Activated naive CD4-positive, alpha-beta T cell treated with anti-CD3 and anti-CD28 coated beads, Interleukin-2, amount 50 U/mL, for 16 hours (primary cell): Measurements from ENCODE around the gene MBD3L5.
"Not testable (repeated sequence)": the region's sequence is repeated elsewhere in the genome, so short reads cannot be mapped to it uniquely, and the experiment has no call there.

Source experiments
- DNase-seq: peaks from one replicate; pipeline ENCODE4 v3.0.0-alpha.2; 2020

MBD3L5 gene

GRCh38 chr19:7030278-7030677, at the start of gene MBD3L5:
TSS of gene MBD3L5 (plus strand) at chr19:7030578. CDS start at chr19:7030612, 34 bp downstream.
- DNase-seq: not testable (repeated sequence)

GRCh38 chr19:6983448-6983847, 46.9 kb upstream of the MBD3L5 start:
- no peak for DNase-seq

DNA sequence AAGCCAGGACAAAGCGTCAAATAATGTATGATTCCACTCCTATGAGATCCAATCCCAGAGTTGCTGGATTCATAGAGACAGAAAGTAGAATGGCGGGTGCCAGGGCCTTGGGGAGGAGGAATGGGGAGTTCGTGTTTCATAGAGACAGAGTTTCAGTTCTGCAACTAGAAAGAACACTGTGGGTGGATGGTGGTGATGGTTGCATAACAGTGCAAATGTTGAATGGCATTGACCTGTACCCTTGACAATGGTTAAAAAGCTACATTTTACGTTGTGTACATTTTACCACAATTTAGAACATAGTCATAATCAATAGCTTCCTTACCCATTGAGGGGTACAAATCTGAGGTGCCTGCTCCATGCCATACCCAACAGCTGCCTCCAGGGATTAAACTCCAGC, 42.5 kb upstream of the MBD3L5 start:
- DNase-seq: no peak

- no peak for DNase-seq
These were observed 42.1 kb upstream of the MBD3L5 start for GRCh38 chr19:6988257-6988656.

DNA sequence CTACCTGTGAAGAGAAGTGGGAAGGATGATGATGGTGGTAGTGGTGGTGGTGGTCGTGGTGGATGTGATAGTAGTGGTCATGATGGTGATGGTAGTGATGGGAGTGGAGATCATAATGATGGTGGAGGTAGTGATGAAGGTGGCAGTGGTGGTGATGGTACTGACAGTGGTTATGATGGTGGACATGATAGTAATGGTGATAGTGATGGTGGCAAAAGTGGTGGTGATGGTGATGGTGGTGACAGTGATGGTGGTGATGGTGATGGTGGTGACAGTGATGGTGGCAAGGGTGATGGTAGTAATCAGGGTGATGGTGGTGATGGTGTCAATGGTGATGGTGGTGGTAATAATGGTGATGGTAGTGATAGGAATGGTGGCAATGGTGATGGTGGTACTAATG, 35.3 kb upstream of the MBD3L5 start:
- DNase-seq: no peak

GRCh38 chr19:6996810-6997209, 33.6 kb upstream of the MBD3L5 start:
- no peak for DNase-seq

DNA sequence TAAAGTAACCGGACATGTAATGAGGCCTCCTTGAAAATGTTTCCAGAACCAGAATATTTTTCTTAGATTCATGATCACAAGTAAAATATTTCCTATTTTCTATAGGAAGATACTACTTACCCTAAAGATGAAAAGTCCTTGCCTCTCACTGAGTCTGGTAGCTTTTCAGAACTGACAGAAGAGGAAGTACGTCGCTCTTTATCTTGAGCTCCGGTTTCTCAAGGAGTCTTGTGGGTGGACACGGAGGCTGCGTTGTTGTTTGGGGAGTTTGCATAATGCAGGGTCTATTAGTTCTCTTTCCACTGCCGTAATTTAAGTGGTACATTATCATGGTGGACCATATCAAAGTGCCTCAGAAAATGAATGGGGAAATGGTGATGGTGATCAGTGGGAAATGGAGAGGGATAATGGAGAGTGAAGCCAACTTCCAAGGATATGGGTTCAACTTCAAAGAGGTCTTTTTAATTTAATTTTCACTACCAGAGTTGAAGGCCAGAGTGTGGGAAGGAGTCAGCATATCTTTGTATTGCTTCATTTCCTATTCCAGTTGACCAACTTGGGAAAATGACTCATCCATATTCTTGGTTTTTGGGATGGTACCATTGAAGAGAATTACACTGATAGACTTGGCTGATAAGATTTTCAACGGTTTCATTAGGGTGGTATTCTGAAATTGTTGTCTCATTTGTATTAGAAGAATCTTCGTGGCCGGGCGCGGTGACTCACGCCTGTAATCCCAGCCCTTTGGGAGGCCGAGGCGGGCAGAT, 32.5 kb upstream of the MBD3L5 start:
- DNase-seq: no peak

DNA sequence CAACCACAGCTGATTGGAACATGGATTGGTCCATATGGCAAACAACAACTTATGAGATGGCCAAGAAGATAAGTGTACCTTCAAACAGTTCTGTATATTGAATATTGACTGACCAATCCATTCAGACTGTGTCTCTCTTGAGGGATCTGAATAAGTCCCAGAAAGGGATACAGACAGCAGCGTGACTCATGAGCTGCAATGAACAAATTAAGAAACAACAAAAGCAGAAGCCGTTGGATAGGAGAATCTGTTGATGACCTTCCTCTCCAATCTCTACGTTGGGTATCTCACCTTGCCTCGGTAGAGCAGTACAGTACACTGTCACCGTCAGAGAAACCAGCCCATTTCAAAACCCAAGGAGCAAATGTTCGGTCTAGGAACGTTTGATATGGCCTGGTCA, 30.4 kb upstream of the MBD3L5 start:
- DNase-seq: no peak

- DNase-seq: no peak
These were observed 30.0 kb upstream of the MBD3L5 start for GRCh38 chr19:7000333-7000732.

DNA sequence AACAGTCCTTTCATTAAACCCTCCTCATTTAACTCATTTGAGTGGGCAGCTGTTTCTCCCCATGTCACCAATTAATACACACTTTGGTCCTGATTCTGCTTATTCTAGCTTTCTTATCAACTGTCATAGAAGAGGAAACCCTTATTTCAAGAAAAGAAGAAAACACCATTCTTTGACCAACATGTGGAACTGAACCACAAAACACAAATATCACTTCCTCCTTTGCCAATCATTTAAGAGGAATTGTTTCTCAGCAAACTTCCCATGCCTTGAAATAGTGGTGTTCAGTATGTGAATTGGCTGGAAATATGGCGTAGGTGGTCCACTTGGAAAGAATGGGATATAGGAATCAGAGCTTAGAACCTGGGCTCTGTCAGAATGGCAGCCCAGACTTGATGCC, 29.6 kb upstream of the MBD3L5 start:
- DNase-seq: no peak

DNA sequence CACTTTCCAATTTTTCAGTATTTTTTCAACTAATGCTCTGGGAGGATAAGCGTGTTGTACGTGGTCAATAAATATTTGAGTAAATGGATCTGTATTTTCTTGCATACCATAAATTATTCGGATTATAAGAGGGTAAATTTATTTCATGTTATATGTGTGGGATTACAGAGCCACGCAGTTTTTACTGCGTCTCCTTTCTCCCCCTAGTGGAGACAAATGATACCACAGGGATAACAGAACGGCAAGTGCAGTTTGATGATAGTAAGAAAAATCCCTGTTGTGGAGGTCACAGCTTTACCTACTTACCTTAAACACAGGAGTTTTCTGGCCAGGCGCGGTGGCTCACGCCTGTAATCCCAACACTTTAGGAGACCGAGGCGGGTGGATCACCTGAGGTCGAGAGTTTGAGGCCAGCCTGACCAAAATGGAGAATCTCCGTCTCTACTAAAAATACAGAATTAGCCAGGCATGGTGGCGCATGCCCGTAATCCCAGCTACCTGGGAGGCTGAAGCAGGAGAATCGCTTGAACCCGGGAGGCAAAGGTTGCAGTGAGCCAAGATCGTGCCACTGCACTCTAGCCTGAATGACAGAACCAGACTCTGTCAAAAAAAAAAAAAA, 26.0 kb upstream of the MBD3L5 start:
- DNase-seq: no peak

DNA sequence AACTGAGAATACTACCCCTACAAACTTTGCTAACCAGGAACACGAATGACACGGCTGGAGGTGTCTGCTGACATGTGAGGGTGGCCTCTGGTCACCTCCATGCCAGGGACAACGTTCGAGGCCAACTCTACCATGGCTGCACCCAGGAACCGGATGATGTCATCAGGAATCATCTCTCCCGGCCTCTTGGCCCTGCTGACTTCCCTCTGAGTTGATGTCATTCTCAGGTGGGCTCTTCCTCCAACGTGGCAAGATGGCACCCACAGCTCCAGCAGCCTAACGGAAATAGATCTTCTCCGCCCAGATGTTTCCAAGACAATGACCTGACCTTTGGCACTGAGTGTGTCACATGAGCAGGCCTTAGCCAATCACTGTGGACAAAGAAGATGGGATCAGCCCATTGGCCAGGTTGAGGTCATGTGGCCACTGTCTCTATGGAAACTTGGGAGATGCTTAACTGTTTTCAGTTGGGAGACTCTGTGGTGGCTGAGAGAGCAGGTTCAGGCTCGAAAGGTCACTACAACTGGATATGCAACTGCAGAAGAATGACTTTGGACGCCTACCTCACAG, 24.2 kb upstream of the MBD3L5 start:
- DNase-seq: no peak

DNA sequence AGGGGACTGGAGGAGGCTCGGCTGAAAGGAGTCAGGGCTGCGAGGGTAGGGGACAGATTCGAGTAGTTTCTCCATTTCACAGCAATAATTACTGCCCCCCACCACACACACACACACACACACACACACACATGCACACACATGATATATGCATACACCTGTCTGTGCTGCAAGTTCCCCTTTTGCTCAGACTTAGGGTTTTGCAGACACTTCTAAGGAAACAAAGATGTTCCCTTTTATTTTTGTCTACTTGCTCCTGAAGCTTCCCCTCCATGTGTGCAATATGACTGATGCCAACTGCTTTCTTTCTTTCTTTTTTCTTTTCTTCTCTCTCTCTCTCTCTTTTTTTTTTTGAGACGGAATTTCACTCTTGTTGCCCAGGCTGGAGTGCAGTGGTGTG, 22.5 kb upstream of the MBD3L5 start:
- no peak for DNase-seq

DNA sequence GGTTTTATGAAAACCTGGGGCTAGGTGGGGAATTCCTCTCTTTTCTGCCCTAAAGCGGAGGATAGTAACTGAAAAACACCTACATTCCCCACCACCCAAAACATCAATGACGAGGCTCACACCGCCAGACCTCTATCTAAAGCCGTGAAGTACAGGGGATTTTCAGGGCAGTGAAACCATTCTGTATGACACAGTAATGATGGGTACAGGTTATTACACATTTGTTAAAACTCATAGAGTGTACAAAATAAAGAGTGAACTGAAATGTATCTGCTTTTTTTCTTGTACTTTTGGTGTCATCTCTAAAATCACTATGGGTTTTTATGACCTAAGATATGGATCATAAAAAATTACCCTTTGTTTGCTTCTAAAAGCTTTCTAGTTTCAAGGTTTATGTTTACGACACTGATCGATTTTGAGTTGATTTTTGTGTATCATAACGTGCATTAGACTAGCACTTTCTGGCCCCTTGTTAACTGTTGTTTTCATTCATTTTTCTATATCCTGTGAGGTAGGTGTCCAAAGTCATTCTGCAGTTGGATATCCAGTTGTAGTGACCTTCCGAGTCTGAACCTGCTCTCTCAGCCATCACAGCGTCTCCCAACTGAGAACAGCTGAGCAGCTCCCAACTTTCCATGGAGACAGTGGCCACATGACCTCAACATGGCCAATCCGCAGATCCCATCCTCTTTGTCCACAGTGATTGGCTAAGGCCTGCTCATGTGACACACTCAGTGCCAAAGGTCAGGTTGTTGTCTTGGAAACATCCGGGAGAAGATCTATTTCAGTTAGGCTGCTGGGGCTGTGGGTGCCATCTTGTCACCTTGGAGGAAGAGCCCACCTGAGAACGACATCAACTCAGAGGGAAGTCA, 19.4 kb upstream of the MBD3L5 start:
- DNase-seq: no peak

GRCh38 chr19:7013678-7014077, 16.7 kb upstream of the MBD3L5 start:
- DNase-seq: no peak

GRCh38 chr19:7018828-7019227, 11.6 kb upstream of the MBD3L5 start:
- DNase-seq: no peak

DNA sequence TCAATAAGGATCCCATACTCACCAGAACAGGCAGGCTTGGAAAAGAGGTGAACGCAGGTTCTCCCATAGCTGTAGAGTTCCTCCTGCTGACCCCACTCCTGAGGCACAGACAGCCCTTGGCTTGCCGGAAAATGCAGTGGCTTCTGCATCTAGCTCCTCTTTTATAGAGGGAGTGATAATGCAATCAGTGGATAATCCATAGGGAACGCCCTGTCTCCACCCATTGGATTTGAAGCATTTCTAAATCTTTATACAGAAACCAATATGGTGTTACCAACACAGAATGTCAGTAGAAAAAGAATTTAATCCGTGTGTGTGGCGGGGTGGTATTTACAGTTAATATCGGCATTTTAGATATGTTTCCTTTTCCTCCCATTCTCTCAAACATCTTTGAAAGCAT, 9.0 kb upstream of the MBD3L5 start, which contains the start of gene MBD3L2B:
Gene MBD3L2B (minus strand): TSS at position 101 of the 400 bp plus-strand sequence. CDS start 34 bp downstream, at position 67.
- not testable (repeated sequence) for DNase-seq

DNA sequence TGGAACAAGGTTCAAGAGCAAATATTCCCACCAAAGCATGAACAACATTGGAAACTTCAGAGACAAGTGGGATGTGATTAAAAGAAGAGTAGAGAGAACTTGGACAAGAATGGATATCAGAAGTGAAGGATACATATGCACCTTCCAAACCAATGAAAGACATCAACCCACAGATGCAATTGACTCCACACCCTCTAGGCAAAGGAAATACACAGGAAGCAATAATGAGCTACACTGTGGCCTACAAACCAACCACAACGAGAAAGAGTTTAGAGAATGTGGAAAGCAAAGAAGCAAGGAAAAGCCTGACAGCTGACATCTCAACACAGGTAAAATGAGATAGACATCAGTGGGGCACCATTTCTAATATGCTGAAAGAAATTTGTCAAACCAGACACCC, 1.6 kb upstream of the MBD3L5 start:
- DNase-seq: not testable (repeated sequence)

- DNase-seq: not testable (repeated sequence)
These were observed 9.7 kb downstream of the MBD3L5 start, which contains the start of gene MBD3L4 for GRCh38 chr19:7040079-7040478. TSS of gene MBD3L4 (minus strand) at chr19:7040179. CDS start at chr19:7040144, 35 bp downstream.

DNA sequence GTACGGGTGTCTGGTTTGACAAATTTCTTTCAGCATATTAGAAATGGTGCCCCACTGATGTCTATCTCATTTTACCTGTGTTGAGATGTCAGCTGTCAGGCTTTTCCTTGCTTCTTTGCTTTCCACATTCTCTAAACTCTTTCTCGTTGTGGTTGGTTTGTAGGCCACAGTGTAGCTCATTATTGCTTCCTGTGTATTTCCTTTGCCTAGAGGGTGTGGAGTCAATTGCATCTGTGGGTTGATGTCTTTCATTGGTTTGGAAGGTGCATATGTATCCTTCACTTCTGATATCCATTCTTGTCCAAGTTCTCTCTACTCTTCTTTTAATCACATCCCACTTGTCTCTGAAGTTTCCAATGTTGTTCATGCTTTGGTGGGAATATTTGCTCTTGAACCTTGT, 11.2 kb downstream of the MBD3L5 start:
- DNase-seq: not testable (repeated sequence)

DNA sequence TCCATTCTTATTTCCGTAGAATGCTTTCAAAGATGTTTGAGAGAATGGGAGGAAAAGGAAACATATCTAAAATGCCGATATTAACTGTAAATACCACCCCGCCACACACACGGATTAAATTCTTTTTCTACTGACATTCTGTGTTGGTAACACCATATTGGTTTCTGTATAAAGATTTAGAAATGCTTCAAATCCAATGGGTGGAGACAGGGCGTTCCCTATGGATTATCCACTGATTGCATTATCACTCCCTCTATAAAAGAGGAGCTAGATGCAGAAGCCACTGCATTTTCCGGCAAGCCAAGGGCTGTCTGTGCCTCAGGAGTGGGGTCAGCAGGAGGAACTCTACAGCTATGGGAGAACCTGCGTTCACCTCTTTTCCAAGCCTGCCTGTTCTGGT, 18.6 kb downstream of the MBD3L5 start, which contains the start of gene MBD3L2:
Gene MBD3L2 (plus strand): TSS at position 301 of the 400 bp plus-strand sequence. CDS start 53 bp downstream, at position 354.
- not testable (repeated sequence) for DNase-seq

GRCh38 chr19:7051421-7051820, 21.0 kb downstream of the MBD3L5 start:
- not testable (repeated sequence) for DNase-seq

DNA sequence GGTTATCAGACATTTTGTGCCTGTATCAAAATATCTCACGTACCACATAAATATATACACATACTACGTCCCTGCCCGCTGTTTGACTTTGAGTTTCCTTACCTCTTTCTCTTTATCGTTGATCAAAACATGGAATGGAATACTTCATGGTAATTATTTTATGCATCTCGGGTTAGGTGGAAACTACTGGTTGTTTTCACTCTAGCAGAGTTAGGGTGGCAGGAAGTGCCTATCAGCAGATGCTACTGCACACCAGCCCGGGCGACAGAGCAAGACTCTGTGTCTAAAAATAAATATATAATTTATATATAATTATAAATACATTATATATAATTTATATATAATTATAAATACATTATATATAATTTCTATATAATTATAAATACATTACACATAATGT, 22.5 kb downstream of the MBD3L5 start:
- not testable (repeated sequence) for DNase-seq
